B cell (primary cell): ENCODE measurements around the gene MAGI2. TPM values are rescaled to one million over a fixed set of nuclear protein-coding genes. Genes with fewer than 3 reads are reported as not detected.

Experiments used
- ATAC-seq: fragments of 200-7000 bp; cut with Tn5 transposase; one replicate; pipeline ENCODE4 v1.10.0; 2021; ENCODE audit warnings: low read depth, mild to moderate bottlenecking, moderate number of reproducible peaks, moderate library complexity
- CTCF ChIA-PET: fragments of 350-600 bp; sonication (Branson Sonifier 250); formaldehyde crosslinking; loops from one replicate; lab custom pipeline; 2021; ENCODE audit warnings: antibody characterized with exemption, inconsistent platforms; lab: Charles Lee
- POLR2A ChIA-PET: fragments of 350-600 bp; sonication (Branson Sonifier 250); formaldehyde crosslinking; loops from one replicate; lab custom pipeline; 2021; ENCODE audit warnings: antibody characterized with exemption; lab: Charles Lee
- DNase-seq: peaks from one replicate; pipeline ENCODE4 v3.0.0; 2013
- H2AFZ ChIP-seq: 2 replicates; pipeline ENCODE4 v1.6.1; 2012; ENCODE audit warnings: mild to moderate bottlenecking, low read depth, low read length; ENCODE audit not compliant: insufficient read depth, poor library complexity, severe bottlenecking
- H3K27ac ChIP-seq, 2 donors: 1 replicate in 1 of 2; 2 replicates in 1 of 2; pipeline ENCODE4 v1.5.1; 2012 to 2013; ENCODE audit warnings: low read length in 2 of 2, mild to moderate bottlenecking in 2 of 2, moderate library complexity in 1 of 2
- H3K27me3 ChIP-seq, 4 experiments: fragments of 200-600 bp in 1 of 4; sonication (generic) in 1 of 4; replicated peaks in 1 of 4; 1 replicate in 2 of 4; 2 replicates in 2 of 4; pipeline versions ENCODE4 v1.6.1 to v1.7.0; 2013 to 2016; ENCODE audit warnings: low read length in 3 of 4, mild to moderate bottlenecking in 2 of 4, mixed read lengths in 1 of 4, moderate library complexity in 1 of 4; ENCODE audit not compliant: insufficient read depth in 4 of 4, control insufficient read depth in 3 of 4; ENCODE audit errors: control extremely low read depth in 1 of 4
- H3K36me3 ChIP-seq, 2 experiments: replicated peaks in 1 of 2; 1 replicate in 1 of 2; 2 replicates in 1 of 2; pipeline versions ENCODE4 v1.6.1 to v1.7.1; 2013; ENCODE audit warnings: low read length in 1 of 2; ENCODE audit not compliant: insufficient read depth in 2 of 2, control insufficient read depth in 1 of 2; ENCODE audit errors: control extremely low read depth in 1 of 2, extremely low read depth in 1 of 2
- H3K4me1 ChIP-seq, 2 donors: fragments of 200-600 bp in 1 of 2; sonication (generic) in 1 of 2; 1 replicate in 1 of 2; 2 replicates in 1 of 2; pipeline versions ENCODE4 v1.5.1 to v1.6.1; 2013 to 2017; ENCODE audit warnings: low read length in 2 of 2; ENCODE audit not compliant: control insufficient read depth in 2 of 2, insufficient read depth in 2 of 2
- H3K4me2 ChIP-seq: replicated peaks from 2 replicates; pipeline ENCODE3; 2012; ENCODE audit warnings: mild to moderate bottlenecking, low read depth, low read length; ENCODE audit not compliant: poor library complexity, severe bottlenecking
- H3K4me3 ChIP-seq, 5 experiments: fragments of 200-600 bp in 1 of 5; sonication (generic) in 1 of 5; 1 replicate in 3 of 5; 2 replicates in 2 of 5; pipeline versions ENCODE4 v1.5.1 to v1.7.0; 2011 to 2016; ENCODE audit warnings: low read length in 4 of 5, mild to moderate bottlenecking in 4 of 5, low read depth in 2 of 5, control low read depth in 1 of 5, moderate library complexity in 1 of 5; ENCODE audit not compliant: insufficient read depth in 1 of 5; ENCODE audit errors: control extremely low read depth in 1 of 5, extremely low read depth in 1 of 5
- H3K79me2 ChIP-seq: fragments of 200-600 bp; sonication (generic); one replicate; pipeline ENCODE4 v1.6.0; 2016; ENCODE audit warnings: low read length; ENCODE audit not compliant: control insufficient read depth, insufficient read depth
- H3K9ac ChIP-seq: fragments of 200-600 bp; sonication (generic); 2 replicates; pipeline ENCODE4 v1.6.1; 2017; ENCODE audit warnings: mild to moderate bottlenecking, low read length, moderate library complexity
- H3K9me3 ChIP-seq, 3 donors: one replicate each; pipeline versions ENCODE4 v1.6.1 to v1.7.1; 2013; ENCODE audit warnings: low read length in 2 of 3; ENCODE audit not compliant: control insufficient read depth in 2 of 3, insufficient read depth in 1 of 3; ENCODE audit errors: control extremely low read depth in 1 of 3
- H4K20me1 ChIP-seq: 2 replicates; pipeline ENCODE4 v1.6.0; 2012; ENCODE audit warnings: mild to moderate bottlenecking, low read length; ENCODE audit not compliant: insufficient read depth, control insufficient read depth, poor library complexity, severe bottlenecking
- H3K27ac Mint-ChIP-seq: one replicate; pipeline ENCODE4 v1.8.0; 2021; ENCODE audit warnings: mixed read lengths
- H3K27me3 Mint-ChIP-seq: one replicate; pipeline ENCODE4 v1.8.0; 2021; ENCODE audit warnings: mixed read lengths
- H3K4me1 Mint-ChIP-seq: one replicate; pipeline ENCODE4 v1.8.0; 2021; ENCODE audit warnings: mixed read lengths
- H3K4me3 Mint-ChIP-seq: one replicate; pipeline ENCODE4 v1.8.0; 2021; ENCODE audit warnings: mixed read lengths
- H3K9me3 Mint-ChIP-seq: one replicate; pipeline ENCODE4 v1.8.0; 2022; ENCODE audit warnings: mixed read lengths; ENCODE audit not compliant: insufficient read depth
- CTCF ChIP-seq: fragments of 200-600 bp; IDR thresholded peaks from one replicate; pipeline ENCODE4 v1.8.0; 2022; ENCODE audit warnings: antibody characterized with exemption, mild to moderate bottlenecking
- EZH2 ChIP-seq: IDR thresholded peaks from 2 replicates; pipeline ENCODE4 v1.6.1; 2012; ENCODE audit warnings: borderline replicate concordance, low read depth, mild to moderate bottlenecking, moderate library complexity, low read length; ENCODE audit not compliant: insufficient read depth, poor library complexity, severe bottlenecking
- WGBS: methylation state at CpG from one replicate; pipeline ENCODE4 v1.1.5; 2013; ENCODE audit warnings: missing lambda C conversion rate; ENCODE audit not compliant: insufficient coverage; 5-methylcytosine and 5-hydroxymethylcytosine counted together
- intact Hi-C: fragments of 100-400 bp; cut with micrococcal nuclease; formaldehyde crosslinking; loops from one replicate; pipeline ENCODE4 v1.10.0; 2022
- polyA plus RNA-seq: library from polyadenylated mRNA; depleted of rRNA; stranded (reverse); fragments of >200 nt; gene quantifications from 2 replicates; pipeline ENCODE4 v1.2.3, GENCODE V29; 2012
- total RNA-seq, 2 donors: library from RNA; stranded (reverse); fragments of 120-200 nt in 1 of 2; gene quantifications; 1 replicate in 1 of 2; 2 replicates in 1 of 2; pipeline versions ENCODE4 v1.2.3 to v1.2.4, GENCODE V29; 2013 to 2022

Gene MAGI2
- total and polyA plus RNA-seq, 2 donors (not counting 1 experiment from before 2014, with no cell fraction given): 0.16 to 0.64 TPM

DNA sequence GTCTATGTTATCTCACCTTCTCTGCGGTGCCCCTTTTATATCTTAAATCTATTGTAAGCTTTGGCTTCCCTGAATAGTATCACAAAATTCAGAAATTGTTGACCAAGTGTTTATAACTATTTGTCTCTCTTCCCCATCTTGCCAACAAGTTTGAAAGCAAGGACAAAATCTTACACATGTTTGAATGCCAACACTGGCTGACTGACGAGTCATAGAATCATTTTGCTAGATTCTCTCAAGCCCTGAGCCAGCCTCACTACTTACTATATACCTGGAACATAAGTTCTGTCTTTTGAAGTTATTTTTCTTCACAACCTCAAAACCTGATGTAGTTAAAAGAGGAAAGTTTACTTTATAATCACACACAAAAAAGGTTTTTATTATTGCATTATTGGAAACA is 954.2 kb downstream of the MAGI2 start:
- H3K27ac ChIP-seq: no peak overlapping the region
- DNase-seq (no peak), ATAC-seq (no peak)
- no peak overlapping the region for H3K4me2 ChIP-seq
- no peaks in the 10 kb centered on the region for H3K27me3 Mint-ChIP-seq
- H2AFZ ChIP-seq: no peak overlapping the region
- 100% methylated on average over 1 of the region's 2 CpGs for WGBS
- H3K4me3 Mint-ChIP-seq: no peak overlapping the region
- H3K9ac ChIP-seq: no peak overlapping the region
- H4K20me1 ChIP-seq: no peaks in the 10 kb centered on the region
- no peak overlapping the region for H3K4me3 ChIP-seq
- no peaks in the 10 kb centered on the region for H3K4me1 Mint-ChIP-seq
- no peaks in the 10 kb centered on the region for H3K9me3 Mint-ChIP-seq
- H3K27me3 ChIP-seq: no peaks in the 10 kb centered on the region
- H3K4me1 ChIP-seq: no peaks in the 10 kb centered on the region
- ChIA-PET POLR2A (no interaction called here), CTCF (interaction anchor here (0.6 kb wide), 1 partner anchor 479 kb away, joined by 4 read pairs; no protein-coding TSS in a partner anchor)
- TF ChIP-seq CTCF: no peak
- no peaks in the 10 kb centered on the region for H3K9me3 ChIP-seq
- H3K79me2 ChIP-seq: no peaks in the 10 kb centered on the region
- H3K36me3 ChIP-seq: no peaks in the 10 kb centered on the region
- H3K27ac Mint-ChIP-seq: no peak overlapping the region
- intact Hi-C loops: no loop called here

DNA sequence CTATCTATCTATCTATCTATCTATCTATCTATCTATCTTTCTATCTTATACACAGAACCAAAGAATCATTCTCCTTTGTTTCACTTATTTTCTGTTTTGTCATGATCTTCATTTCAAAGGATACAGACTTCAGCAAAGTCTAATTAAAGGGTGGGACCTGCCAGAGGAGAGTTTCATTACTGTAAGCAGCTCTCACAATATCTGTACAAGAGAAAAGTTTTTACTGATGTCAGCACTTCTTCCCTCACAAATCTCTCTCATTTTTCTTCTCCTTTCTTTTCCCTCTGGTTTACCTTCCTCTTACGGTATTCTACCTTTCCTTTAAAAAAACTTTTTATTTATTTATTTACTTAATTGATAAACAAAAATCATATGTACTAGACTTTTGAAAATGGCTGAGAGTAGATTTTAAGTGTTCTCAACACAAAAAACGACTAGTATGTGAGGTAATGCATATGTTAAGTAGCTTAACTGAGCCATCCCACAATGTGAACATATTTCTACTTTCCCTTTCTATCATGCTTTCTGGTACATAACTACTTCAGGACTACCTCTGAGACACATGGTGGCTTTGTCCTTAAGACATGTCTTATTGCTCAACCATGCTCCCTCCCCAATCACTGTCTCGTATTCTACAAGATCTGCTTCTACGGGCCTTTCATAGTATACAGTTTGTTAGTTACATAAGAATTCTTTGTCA is 955.6 kb downstream of the MAGI2 start:
- no peaks in the 10 kb centered on the region for H3K27me3 ChIP-seq
- no peak overlapping the region for H3K27ac ChIP-seq
- Mint-ChIP-seq H3K9me3 (no peaks in the 10 kb centered on the region), H3K27ac (no peak overlapping the region), H3K4me1 (no peaks in the 10 kb centered on the region), H3K4me3 (no peak overlapping the region), H3K27me3 (no peaks in the 10 kb centered on the region)
- ATAC-seq (no peak), DNase-seq (no peak)
- H2AFZ ChIP-seq: no peak overlapping the region
- WGBS: no CpG with 5 or more reads among the region's 4 CpGs
- H3K79me2 ChIP-seq: no peaks in the 10 kb centered on the region
- H3K4me3 ChIP-seq: no peak overlapping the region
- no peaks in the 10 kb centered on the region for H3K4me1 ChIP-seq
- ChIA-PET CTCF (no interaction called here), POLR2A (no interaction called here)
- H3K36me3 ChIP-seq: no peaks in the 10 kb centered on the region
- TF ChIP-seq CTCF (no peak), EZH2 (no peak)
- no peak overlapping the region for H3K9ac ChIP-seq
- no peaks in the 10 kb centered on the region for H4K20me1 ChIP-seq
- H3K4me2 ChIP-seq: no peak overlapping the region
- no peaks in the 10 kb centered on the region for H3K9me3 ChIP-seq
- intact Hi-C loops: no loop called here
